HepG2 (cell line): ENCODE measurements around the gene ENTPD2. TPM values are rescaled to one million over a fixed set of nuclear protein-coding genes. Genes with fewer than 3 reads are reported as not detected.

Source experiments
- ATF5 ChIP-seq: sonication (generic); formaldehyde crosslinking; IDR thresholded peaks from 2 replicates; pipeline ENCODE4 v1.4.0; 2020; ENCODE audit warnings: mild to moderate bottlenecking, low read depth, missing genetic modification reagents
- CHD4 ChIP-seq: fragments of 200-600 bp; sonication (generic); IDR thresholded peaks from 2 replicates; pipeline ENCODE4 v1.7.0; 2017; ENCODE audit warnings: mild to moderate bottlenecking, low read length, borderline replicate concordance
- DNMT3B ChIP-seq: conservative IDR thresholded peaks from 2 replicates; pipeline ENCODE4 v1.6.1; 2016; ENCODE audit warnings: missing biosample characterization, control low read depth
- JUN ChIP-seq: sonication (generic); formaldehyde crosslinking; IDR thresholded peaks from 2 replicates; pipeline ENCODE4 v1.4.0; 2020; ENCODE audit warnings: mild to moderate bottlenecking, missing genetic modification reagents
- MAZ ChIP-seq, 2 experiments: sonication (generic) in 1 of 2; formaldehyde crosslinking in 1 of 2; IDR thresholded peaks; 2 replicates each; pipeline versions ENCODE4 v1.5.0 to v1.6.1; 2012 to 2020; ENCODE audit warnings: low read depth in 2 of 2, mild to moderate bottlenecking in 2 of 2, borderline replicate concordance in 1 of 2, improper control_type of control experiment in 1 of 2, low read length in 1 of 2, missing genetic modification reagents in 1 of 2, moderate library complexity in 1 of 2
- MED1 ChIP-seq: sonication (generic); formaldehyde crosslinking; IDR thresholded peaks from 2 replicates; pipeline ENCODE4 v1.4.0; 2020; ENCODE audit warnings: missing genetic modification reagents
- MNT ChIP-seq: fragments of 450-650 bp; IDR thresholded peaks from 2 replicates; pipeline ENCODE4 v1.6.1; 2016
- NR2F6 ChIP-seq, 2 experiments: IDR thresholded peaks; 2 replicates each; pipeline ENCODE4 v1.6.1; 2016; ENCODE audit warnings: antibody characterized with exemption in 1 of 2, mild to moderate bottlenecking in 1 of 2
- SALL1 ChIP-seq: sonication (generic); formaldehyde crosslinking; IDR thresholded peaks from 2 replicates; pipeline ENCODE4 v1.8.0; 2022; ENCODE audit warnings: mild to moderate bottlenecking, missing genetic modification reagents
- TOE1 ChIP-seq: sonication (generic); formaldehyde crosslinking; IDR thresholded peaks from 2 replicates; pipeline ENCODE4 v1.4.0; 2020; ENCODE audit warnings: mild to moderate bottlenecking, missing genetic modification reagents
- YEATS2 ChIP-seq: sonication (generic); formaldehyde crosslinking; IDR thresholded peaks from 2 replicates; pipeline ENCODE4 v1.4.0; 2020; ENCODE audit warnings: missing genetic modification reagents, borderline replicate concordance
- ZBTB33 ChIP-seq: sonication (generic); formaldehyde crosslinking; IDR thresholded peaks from 2 replicates; pipeline ENCODE4 v1.4.0; 2020; ENCODE audit warnings: missing genetic modification reagents
- ZC3H13 ChIP-seq: sonication (generic); formaldehyde crosslinking; IDR thresholded peaks from 2 replicates; pipeline ENCODE4 v1.8.1; 2023; ENCODE audit warnings: mild to moderate bottlenecking, missing genetic modification reagents, moderate library complexity
- ZNF264 ChIP-seq: sonication (generic); formaldehyde crosslinking; IDR thresholded peaks from 2 replicates; pipeline ENCODE4 v1.4.0; 2020; ENCODE audit warnings: missing genetic modification reagents
- ZNF567 ChIP-seq: sonication (generic); formaldehyde crosslinking; IDR thresholded peaks from 2 replicates; pipeline ENCODE4 v1.8.1; 2023; ENCODE audit warnings: mild to moderate bottlenecking, missing genetic modification reagents, borderline replicate concordance
- ZNF672 ChIP-seq: sonication (generic); formaldehyde crosslinking; IDR thresholded peaks from 2 replicates; pipeline ENCODE4 v1.8.1; 2022; ENCODE audit warnings: missing genetic modification reagents
- ZNF747 ChIP-seq: sonication (generic); formaldehyde crosslinking; IDR thresholded peaks from 2 replicates; pipeline ENCODE4 v1.8.1; 2023; ENCODE audit warnings: missing genetic modification reagents, mild to moderate bottlenecking, borderline replicate concordance
- ZNF775 ChIP-seq: sonication (generic); formaldehyde crosslinking; IDR thresholded peaks from 2 replicates; pipeline ENCODE4 v1.4.0; 2020; ENCODE audit warnings: missing genetic modification reagents, mild to moderate bottlenecking, moderate library complexity, borderline replicate concordance
- ZSCAN9 ChIP-seq: IDR thresholded peaks from 2 replicates; pipeline ENCODE4 v1.6.1; 2016; ENCODE audit warnings: borderline replicate concordance
- polyA plus RNA-seq, 8 experiments: library from polyadenylated mRNA; depleted of rRNA in 3 of 8; stranded (reverse) in 7 of 8; unstranded in 1 of 8; fragments of >200 nt; fragmentation: Illumina TruSeq in 4 of 8; extraction: Trizol in 4 of 8; gene quantifications; 2 replicates each; pipeline versions ENCODE4 v1.2.1 to v1.2.3, GENCODE V29; 2011 to 2016; ENCODE audit warnings: low read depth in 4 of 8, missing spikeins in 1 of 8, mixed read lengths in 1 of 8; ENCODE audit not compliant: insufficient read depth in 1 of 8
- total RNA-seq, 5 experiments: library from RNA; depleted of rRNA; stranded (reverse); fragments of >200 nt; fragmentation: Illumina TruSeq; extraction: Trizol; gene quantifications; 2 replicates each; pipeline ENCODE4 v1.2.3, GENCODE V29; 2016; ENCODE audit warnings: low read depth in 1 of 5
- TF ChIP-seq, protein P1 (sequence below): sonication (generic); formaldehyde crosslinking; IDR thresholded peaks from 2 replicates; pipeline ENCODE4 v1.4.0; 2020; ENCODE audit warnings: mild to moderate bottlenecking, missing genetic modification reagents
- TF ChIP-seq, protein P2 (sequence below): IDR thresholded peaks from 2 replicates; pipeline ENCODE4 v1.6.1; 2016

ENTPD2 gene
- total and polyA plus RNA-seq, 2 of the 13 experiments (the other 11 are each of a cell fraction or from before 2014, with no cell fraction given), result 0.95 to 3.2 TPM

DNA sequence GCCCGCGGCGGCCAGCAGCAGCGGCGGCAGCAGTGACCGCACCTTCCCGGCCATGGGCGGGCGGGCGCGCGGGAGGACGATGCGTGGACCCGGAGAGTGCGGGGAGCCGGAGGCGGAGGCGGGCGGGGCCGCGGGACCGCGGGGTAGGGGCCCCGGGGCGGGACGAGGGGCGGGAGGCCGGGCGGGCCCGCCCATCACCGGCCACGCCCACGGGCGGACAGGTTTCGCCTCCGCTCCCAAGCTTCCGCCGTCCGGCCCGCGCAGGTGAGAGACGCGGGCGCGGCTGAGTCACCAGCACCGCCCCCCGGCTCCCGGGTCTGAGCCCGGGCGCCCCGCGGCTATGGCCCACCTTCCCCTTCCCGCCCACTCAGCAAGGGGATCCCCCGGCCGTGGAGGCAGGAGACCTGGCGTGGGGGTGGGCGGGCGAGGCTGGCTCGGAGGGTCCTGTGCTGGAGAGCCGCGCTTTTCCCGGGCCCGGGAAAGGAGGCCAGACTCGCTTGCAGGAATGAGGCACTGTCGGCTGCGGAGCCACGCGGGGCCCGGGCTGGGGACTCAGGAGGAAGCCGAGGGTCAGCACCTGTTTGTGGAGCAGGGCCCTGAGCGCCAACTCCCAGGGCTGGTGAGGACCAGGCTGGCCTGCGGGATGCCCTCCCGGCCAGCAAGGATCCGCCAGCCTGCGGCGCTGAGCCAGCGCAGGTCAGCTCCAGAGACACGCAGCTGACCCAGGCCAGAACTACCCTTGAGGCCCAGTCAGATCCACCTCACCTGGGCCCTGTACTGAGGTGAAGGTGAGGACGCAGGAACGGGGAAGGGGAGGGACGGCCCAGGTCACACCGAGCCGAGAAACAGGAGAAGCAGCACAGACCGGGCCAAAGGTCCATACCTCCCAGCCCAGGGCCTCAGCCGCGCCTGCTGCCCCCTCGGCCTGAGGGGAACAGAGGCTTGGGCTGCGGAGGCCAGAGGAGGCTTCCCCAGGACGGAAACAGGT is at the start of gene ENTPD2 (continued):
- TF ChIP-seq MNT (no peak), MED1 (no peak; the same call in none of the 2 replicates), YEATS2 (CRISPR knock-in tag) (no peak; the same call in 1 of the 2 replicates), DNMT3B (CRISPR knock-in tag) (no peak), ZNF264 (CRISPR knock-in tag) (no peak), JUN (CRISPR knock-in tag) (peak; percentile 21; the same call in 1 of the 2 replicates), ZNF747 (no peak), ZNF775 (CRISPR knock-in tag) (no peak), ZBTB33 (CRISPR knock-in tag) (no peak), SALL1 (CRISPR knock-in tag) (peak; percentile 9; the same call in 1 of the 2 replicates), TOE1 (CRISPR knock-in tag) (no peak), ATF5 (CRISPR knock-in tag) (no peak), MAZ (IDR thresholded peaks at IDR 0.05; ENCODE audit: borderline replicate concordance, low read depth, low read length) (no peak), MAZ (CRISPR knock-in tag; IDR thresholded peaks at IDR 0.05; ENCODE audit: low read depth) (no peak; the same call in none of the 2 replicates), ZC3H13 (CRISPR knock-in tag) (no peak), CHD4 (no peak), ZSCAN9 (CRISPR knock-in tag) (no peak), ZNF672 (CRISPR knock-in tag) (no peak), NR2F6 (IDR thresholded peaks at IDR 0.05) (no peak), NR2F6 (CRISPR knock-in tag; IDR thresholded peaks at IDR 0.05) (0 out of 2 replicates have a peak, but pooled peaks have one; percentile 8), ZNF567 (CRISPR knock-in tag) (no peak)
- TF ChIP-seq, protein P1, sequence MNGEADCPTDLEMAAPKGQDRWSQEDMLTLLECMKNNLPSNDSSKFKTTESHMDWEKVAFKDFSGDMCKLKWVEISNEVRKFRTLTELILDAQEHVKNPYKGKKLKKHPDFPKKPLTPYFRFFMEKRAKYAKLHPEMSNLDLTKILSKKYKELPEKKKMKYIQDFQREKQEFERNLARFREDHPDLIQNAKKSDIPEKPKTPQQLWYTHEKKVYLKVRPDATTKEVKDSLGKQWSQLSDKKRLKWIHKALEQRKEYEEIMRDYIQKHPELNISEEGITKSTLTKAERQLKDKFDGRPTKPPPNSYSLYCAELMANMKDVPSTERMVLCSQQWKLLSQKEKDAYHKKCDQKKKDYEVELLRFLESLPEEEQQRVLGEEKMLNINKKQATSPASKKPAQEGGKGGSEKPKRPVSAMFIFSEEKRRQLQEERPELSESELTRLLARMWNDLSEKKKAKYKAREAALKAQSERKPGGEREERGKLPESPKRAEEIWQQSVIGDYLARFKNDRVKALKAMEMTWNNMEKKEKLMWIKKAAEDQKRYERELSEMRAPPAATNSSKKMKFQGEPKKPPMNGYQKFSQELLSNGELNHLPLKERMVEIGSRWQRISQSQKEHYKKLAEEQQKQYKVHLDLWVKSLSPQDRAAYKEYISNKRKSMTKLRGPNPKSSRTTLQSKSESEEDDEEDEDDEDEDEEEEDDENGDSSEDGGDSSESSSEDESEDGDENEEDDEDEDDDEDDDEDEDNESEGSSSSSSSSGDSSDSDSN (CRISPR knock-in tag), result peak; percentile 63
- TF ChIP-seq, protein P2, sequence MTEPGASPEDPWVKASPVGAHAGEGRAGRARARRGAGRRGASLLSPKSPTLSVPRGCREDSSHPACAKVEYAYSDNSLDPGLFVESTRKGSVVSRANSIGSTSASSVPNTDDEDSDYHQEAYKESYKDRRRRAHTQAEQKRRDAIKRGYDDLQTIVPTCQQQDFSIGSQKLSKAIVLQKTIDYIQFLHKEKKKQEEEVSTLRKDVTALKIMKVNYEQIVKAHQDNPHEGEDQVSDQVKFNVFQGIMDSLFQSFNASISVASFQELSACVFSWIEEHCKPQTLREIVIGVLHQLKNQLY (CRISPR knock-in tag), result no peak
